UCSD-AML1 (cell line): ENCODE data around the gene RAB11FIP3.
A peak's percentile ranks its signal among the peaks of the same experiment; 100 is the strongest.
"Not testable (repeated sequence)": the region's sequence is repeated elsewhere in the genome, so short reads cannot be mapped to it uniquely, and the experiment has no call there.

Source experiments
- DNase-seq: peaks from one replicate; lab custom pipeline; 2025; ENCODE audit not compliant: unreplicated experiment; lab: John Stamatoyannopoulos, UW

The RAB11FIP3 gene

DNA sequence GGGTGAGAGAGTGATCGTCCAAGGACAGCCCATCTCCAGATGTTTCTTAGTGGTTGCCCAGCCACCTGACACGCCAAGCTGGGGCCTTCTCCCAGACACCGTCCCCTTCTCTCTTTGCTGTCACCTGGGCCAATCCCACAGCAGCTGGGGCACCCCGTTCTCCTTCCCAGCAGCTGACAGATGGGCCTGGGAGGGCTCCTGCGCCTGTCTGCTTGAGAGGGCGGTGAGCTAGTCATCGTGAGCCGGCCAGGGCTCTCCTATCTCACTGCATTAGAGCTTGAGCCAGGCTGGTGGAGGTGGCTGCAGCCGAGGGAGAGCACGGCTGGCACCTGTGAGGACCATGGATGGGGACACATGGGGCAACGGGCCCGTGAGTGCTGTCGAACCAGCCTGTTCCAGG is 41.2 kb downstream of the RAB11FIP3 start:
- DNase-seq = no peak

DNA sequence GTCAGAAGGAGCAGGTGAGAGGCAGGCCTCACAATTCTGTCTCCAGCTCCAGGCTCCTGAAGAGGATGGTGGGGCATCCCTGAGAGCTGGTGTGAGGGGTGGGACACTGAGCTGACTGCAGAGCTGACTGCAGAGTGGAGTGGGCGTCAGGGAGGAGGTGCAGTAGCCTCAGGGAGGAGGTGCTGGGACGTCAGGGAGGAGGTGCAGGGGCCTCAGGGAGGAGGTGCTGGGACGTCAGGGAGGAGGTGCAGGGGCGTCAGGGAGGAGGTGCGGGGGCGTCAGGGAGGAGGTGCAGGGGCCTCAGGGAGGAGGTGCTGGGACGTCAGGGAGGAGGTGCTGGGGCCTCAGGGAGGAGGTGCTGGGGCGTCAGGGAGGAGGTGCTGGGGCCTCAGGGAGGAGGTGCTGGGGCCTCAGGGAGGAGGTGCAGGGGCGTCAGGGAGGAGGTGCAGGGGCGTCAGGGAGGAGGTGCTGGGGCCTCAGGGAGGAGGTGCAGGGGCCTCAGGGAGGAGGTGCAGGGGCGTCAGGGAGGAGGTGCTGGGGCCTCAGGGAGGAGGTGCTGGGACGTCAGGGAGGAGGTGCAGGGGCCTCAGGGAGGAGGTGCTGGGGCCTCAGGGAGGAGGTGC is 41.9 kb downstream of the RAB11FIP3 start:
- not testable (repeated sequence) for DNase-seq

DNA sequence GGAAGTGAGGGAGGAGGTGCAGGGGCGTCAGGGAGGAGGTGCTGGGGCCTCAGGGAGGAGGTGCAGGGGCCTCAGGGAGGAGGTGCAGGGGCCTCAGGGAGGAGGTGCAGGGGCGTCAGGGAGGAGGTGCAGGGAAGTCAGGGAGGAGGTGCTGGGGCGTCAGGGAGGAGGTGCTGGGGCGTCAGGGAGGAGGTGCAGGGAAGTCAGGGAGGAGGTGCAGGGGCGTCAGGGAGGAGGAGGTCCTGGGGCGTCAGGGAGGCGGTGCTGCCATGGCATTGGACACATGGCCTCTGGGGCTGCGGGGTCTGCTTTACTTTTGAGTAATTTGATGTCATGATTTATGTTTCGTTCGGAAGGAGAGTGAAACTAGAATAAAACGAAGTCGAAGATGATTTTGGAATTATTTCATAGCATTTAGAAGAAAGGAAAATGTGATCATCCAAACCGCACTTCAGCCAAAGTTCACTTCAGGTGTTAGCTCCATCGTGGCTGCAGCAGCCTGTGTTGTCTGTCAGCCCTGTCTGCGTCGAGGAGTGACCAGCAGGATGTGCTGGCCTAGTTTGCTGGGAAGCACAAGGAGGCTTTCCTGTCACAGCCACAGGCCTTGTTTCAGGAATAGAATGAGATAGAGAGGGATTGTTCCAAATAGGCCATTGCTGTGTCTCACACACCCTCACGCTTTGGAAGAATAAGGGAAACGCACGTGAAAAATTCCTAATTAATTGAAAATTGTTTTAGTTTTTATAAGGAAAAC is 42.8 kb downstream of the RAB11FIP3 start:
- DNase-seq = no peak

DNA sequence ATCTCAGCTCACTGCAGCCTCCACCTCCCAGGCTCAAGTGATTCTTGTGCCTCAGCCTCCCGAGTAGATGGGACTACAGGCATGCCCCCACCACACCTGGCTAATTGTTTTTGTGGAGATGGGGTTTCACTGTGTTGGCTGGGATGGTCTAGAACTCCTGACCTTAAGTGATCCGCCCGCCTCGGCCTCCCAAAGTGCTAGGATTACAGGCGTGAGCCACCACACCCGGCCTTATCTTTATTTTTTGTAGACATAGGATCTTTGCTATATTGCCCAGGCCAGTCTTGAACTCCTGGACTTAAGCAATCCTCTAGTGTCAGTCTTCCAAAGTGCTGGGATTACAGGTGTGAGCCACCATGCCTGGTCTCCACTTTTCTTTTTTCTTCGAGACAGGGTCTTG is 44.0 kb downstream of the RAB11FIP3 start:
- DNase-seq = not testable (repeated sequence)

DNA sequence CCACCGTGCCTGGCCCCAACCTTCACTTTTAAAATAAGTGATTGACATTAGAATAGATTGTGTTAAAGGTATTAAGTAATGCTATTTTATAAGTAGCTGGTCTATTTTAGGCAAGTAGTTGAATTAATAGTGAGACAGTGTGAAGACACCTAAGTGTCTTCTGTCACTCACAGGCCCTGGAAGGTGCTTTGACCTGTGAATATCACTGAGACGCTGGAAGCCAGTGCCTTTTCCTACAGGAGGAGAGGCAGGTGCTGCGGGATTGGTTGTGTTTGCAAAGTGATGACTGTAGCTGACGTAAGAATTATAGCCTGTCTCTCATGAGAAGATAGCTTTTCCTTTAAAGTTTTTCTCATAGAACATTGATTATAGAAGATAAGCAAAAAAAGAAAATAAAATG is 45.0 kb downstream of the RAB11FIP3 start:
- DNase-seq = no peak

DNA sequence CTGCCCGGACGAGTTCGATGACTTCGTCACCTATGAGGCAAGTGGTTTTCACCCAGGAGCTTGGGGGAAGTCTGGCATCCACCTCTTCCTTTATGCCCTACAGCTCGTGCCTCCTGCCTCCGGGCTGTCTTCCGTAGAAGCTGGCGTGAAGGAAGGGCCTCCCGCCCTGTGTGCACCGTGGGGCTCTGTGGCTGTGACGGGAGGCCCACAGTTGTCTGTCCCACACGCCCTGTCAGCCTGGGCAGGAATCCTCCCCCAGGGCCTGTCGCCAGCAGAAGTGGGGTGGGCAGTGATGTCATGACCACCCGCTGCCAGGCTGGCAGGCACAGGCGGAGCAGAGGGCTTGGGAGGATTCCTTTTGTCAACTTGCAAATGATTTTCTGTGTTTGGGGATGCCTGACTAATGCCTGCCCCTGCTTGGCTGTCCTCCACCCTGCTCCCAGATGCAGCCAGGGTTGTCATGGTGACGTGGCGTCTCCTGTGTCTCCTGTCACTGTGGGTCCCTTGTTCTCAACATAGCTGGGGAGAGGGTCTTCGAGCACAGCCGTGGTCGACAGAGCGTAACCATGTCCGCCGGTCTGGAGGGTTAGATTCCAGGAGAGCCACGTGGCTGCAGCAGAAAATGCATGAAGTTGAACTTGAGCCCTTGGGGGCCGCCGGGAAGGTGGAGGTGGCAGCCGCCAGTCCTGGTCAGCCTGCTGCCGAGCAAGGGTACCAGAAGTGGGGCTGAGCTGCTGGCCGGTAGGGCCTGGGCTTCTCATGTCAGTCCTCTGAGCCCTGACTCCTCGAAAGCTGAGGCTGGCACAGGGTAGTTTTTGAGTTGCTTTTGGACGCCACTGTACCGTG is 46.1 kb downstream of the RAB11FIP3 start:
- DNase-seq = peak; percentile 62

DNA sequence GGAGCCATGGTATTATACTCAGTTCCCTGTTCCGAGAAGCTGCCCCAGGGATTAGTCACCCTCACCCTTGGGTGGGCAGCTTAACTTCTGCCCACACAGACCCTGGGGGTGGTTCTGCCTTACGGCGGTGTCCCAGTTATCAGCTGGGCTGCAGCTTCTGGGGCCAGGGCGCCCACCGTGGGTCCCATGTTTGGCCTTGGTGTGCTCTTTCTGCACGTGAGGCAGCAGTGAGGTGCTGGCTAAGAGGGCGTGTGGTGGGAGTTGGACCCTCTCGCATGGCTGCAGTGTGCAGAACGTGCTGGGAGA is 46.7 kb downstream of the RAB11FIP3 start:
- DNase-seq = no peak

DNA sequence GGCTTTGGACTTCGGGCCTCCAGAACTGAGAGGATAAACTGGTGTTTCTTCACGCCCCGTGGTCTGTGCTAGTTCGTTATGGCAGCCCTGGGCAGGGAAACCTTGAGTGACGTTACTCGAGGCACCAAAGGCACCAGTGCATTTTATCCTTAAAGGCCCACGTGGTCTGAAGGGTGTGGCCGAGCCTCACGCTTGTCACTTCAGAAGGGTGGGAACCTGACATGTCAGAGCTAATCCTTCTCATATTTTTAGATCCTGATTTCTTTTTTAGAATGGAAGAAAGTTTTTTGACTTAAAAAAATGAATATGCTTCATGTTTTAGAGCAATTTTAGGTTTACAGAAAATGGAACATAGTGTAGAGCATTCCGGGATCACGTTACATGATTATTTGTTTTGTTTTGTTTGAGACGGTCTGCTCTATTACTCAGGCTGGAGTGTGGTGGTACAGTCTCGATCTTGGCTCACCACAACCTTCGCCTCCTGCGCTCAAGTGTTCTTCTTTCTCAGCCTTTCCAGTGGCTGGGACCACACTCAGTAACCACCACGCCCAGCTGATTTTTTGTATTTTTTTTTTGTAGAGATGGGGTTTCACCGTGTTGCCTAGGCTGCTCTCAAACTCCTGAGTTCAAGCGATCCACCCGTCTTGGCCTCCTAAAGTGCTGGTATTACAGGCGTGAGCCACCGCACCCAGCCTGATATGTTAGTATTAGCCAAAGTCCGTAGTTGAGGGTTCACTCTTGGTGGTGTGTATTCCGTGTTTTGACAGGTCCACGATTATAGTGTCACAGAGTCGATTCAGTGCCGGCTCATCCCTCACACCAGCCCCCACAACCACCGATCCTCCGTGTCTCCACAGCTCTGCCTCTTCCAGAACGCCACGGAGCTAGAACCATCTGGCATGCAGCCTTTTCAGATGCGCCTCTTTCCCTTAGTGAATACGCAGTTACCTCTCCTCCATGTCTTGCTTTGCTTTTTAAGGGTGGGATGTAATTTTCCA is 47.9 kb downstream of the RAB11FIP3 start:
- DNase-seq = no peak

DNA sequence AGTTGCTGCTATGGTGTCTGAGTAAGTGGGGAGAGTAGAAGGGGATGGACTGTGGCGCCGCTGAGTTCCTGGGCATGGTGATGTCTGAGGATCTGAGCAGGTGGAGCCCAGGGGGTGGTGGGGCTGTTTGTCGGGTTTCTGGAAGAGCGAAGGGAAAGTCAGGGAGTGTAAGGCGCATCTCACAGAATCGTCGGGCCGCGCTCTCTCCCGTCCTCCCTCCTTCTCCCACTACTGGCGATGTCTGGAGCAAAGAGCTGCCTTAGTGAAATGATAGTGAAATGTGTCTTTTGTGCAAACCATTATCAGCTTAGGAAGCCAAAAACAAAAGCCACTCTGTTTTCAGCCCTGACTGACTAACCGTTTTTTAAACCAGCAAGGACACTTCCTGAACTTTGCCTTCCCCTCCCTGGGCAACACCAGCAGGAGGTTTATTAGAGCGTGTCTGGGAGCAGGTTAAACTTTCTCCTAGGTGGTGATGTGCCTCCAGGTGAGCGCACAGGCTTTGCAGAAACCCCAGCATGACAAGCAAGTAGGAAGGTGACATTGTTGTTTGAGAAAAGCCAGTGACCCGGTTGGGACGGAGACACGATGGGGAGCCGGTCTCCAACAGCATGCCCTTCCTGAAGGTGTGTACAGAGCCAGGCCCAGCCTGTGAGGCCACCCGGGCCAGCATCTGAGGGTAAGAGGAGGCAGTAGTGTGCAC is 49.1 kb downstream of the RAB11FIP3 start:
- no peak for DNase-seq

DNA sequence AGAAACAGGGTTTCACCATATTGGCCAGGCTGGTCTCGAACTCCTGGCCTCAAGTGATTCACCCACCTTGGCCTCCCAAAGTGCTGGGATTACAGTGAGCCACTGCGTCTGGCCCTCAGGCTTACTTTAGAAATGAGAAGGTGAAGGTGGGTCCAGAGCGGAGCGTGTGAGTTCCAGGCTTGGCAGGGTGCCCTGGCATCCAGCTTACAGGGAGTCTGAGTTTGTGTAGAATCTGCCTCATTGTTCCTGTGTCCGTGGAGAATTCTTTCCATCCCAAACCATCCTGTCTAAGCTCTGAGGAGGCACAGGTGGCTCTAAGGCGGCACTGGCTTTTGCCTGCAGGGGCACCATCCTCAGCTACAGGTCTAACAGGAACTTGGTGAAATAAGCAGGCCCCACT is 50.6 kb downstream of the RAB11FIP3 start:
- DNase-seq = no peak

DNA sequence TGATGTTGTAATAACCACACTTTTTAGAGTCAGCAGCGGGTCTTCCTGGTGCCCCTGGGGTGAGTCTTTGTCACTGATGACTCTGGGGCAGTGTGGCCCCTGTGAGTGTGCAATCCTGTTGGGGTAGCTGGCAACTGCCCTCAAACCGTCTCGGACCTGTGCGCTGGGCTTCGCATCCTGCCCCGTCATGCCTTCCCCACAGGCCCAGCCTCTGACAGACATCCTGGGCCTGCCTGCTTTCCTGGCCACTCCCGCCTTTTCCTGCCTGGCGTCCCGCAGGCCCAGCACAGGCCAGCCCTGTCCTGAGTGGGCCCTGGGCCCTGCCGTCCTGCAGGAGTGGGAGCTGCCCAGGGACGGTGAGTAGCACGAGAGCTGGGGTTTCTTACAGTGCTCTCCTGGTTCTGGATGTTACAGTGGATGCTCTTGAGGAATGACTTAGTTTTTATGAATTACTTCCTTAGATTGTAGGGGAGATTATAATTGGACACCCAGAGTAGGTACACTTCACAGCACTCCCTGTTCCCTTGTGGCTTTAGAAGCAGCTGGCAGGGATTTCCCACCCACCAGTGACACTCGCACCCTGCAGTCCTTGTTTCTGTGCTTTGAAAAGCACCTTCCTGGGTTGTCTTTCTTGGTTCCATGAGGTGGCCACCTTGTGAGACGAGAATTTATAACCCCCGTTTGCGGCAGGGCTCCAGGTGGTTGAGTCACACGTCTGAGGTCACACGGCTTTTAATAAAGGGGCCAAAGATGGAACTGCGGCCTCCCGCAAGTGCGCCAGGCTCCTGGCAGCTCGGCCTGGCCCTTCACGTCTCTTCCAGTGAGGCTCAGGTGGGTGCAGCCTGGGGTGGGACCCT is 52.1 kb downstream of the RAB11FIP3 start:
- peak; percentile 66 for DNase-seq

DNA sequence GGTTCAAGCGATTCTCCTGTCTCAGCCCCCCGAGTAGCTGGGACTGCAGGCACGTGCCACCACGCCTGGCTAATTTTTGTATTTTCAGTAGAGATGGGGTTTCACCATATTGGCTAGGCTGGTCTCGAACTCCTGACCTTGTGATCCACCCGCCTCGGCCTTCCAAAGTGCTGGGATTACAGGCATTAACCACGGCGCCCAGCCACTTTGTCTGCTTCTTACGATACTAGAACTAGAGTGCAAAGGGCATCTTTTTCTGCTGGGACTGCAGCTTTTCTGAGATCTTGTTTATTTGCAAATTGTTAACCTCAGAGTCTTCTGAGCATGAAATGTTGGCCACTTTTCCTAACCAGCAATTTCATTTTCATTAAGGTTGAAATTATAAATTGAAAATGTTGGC is 52.8 kb downstream of the RAB11FIP3 start:
- not testable (repeated sequence) for DNase-seq

DNA sequence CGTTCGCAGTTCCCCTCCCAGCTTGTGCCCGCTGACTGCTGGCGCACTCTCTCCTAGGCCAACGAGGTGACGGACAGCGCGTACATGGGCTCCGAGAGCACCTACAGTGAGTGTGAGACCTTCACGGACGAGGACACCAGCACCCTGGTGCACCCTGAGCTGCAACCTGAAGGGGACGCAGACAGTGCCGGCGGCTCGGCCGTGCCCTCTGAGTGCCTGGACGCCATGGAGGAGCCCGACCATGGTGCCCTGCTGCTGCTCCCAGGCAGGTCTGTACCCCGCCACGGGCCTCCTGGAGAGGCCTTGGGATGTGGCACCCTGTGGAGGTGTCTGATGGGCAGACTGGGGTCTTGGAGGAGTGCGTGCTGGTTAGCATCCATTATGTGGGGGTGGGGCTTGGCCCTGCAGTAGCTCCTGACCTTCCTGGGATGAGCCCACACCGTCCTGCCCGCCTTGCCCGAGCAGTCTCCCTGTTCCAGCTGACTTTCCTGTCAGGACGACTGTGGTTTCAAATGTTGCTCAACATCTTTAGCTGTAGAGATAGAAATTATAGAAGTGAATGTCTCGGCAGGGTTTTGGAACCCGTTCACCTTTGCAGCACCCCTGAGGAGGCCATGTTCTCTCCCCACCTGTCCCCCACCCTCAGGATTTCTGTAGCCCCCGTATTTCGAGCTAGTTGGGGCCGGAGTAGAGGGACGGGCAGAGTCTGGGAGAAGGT is 57.2 kb downstream of the RAB11FIP3 start:
- no peak for DNase-seq

DNA sequence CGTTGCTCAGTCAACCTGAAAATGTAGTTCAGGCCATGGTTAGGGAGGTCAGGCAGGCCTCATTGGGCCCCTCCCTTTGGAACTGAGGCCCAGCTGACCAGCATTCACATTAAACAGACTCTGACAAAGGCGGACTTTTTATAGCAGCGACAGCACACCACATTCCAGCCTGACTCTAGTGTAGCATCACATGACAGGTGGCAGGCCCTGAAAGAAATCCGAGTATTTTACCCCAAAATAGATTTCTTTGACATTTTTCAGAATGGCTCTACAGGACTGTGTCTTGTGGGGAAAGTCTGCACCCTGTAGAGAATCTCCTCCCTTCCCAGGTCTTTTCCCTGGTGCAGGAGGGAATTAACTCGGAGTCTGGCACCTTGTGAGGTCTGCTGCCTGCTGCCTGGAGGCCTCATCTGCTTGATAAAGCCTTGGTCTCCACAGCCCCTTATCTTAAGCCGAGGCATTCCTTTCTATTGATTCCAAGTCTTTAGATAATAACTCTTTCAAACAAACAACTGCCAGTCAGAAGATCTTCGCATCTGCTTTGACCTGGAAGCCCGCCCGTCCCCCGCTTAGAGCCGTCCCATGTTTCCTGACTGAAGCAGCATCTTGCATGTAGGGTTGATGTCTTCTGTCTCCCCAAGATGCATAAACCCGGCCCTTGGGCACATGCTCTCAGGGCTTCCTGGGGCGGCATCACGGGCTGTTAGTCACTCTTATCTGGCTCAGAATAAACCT is 58.1 kb downstream of the RAB11FIP3 start:
- no peak for DNase-seq

DNA sequence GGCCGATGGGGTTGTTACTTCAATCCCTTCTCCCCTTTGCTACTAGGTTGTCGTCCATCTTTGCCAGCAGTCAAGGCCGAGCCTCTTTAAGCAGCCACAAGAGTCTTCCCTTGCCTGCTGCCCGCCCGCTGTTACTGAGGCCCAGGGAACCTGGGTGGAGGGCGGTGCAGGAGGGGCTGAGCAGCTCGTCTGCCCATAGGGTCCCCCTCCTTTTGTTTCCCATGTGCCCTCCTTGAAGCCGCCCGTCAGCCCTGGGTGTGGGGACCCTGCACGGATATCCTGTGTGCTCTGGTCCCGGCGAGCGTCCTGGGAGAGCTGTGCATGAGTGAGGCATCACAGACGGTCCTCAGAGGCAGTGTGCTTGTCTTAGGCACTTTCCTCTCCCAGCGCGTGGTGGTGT is 64.2 kb downstream of the RAB11FIP3 start:
- no peak for DNase-seq

DNA sequence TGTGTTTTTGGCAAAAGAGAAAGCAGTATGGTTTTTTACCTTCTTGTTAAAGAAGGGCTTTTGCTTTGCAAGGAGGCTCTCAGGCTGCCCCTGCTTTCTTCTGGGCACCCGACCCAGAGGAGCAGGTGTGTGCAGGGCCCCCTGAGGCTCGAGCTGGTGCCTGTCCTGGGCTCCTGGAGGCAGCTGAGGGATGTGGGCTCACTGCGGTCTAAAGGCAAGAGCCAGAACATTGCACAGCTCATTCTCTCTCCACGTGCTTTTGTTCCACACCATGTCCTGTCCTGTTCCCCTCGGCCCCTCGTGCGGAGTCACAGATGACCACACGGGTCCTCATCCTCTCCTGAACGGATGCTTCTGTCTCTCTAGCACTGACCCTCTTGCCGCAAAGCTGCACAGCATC is 65.3 kb downstream of the RAB11FIP3 start:
- DNase-seq = no peak

DNA sequence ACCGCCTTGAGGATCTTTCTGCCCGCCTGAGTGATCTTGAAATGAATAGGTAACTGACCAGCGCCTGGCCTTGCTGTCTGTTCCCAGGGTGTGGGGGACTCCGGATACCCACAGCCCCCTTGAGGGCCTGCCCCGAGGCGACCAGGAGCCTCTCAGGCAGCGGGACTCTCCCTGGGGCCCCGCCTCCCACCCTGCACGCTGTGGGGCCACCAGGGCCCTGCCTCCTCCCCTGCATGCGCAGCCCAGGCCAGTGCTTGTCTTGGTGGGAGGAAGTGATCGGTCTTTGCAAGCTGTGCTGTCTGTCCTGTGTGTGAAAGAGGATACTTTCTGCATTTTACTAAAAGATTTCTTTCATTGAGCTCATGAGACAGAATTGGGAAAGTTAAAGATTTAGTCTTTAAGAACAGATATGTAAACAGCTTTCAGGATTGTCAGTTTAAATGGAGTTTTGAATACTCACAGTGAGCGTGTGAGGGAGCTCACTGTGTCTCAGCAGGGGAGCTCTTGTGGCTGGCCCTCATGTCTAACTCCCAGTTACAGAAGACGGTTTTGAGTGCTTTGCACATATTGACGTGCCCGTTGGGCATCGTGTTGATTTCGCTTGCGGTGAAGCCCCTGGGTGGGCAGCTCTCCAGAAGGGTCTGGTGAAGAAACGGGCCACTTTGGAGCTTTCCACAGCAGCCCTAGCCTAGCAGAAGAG is 65.9 kb downstream of the RAB11FIP3 start:
- DNase-seq = no peak
